Measurements from ENCODE around the gene COPS8. TPM values are rescaled to one million over a fixed set of nuclear protein-coding genes. Genes with fewer than 3 reads are reported as not detected.

Gene COPS8
- total RNA-seq, 1 donor from 2014 or later = 59.3 TPM

DNA sequence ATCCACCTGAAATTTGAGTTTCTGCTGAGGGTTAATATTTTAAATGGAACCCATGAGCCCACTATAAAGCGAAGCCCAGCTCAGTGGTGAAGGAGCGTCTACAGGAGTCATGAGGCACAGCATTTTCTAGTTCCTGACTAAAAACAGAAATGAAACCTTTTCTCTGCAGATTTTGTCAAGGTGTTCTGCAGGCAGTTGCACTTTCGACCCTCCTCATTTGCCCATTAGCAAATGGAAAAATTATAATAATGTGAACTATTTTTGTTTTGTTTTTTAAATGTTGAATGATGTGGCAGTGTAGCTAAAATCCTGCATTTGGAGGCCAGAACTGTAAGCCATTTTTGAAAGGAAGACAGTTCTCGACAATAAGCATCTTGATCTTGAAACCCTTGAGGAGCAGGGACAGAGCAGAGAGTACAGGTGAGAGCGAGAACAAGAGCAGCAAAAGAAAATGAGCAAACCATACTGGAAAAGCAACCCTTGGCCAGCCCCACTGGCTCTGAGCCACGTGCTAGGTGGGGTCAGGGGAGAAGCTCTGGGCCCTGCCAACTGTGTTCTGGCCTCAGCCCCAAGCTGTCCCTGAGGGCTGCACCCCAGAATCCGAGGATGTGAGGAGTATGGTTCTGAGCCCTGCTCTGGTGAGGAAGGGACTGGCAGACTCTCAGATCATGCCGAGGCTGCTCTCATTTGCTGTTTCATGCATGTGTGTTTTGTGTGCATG, 26.4 kb upstream of the COPS8 start:
- H3K4me1 Mint-ChIP-seq (ENCODE audit: unreplicated experiment) = peaks cover 34% of the 10 kb centered on the region
- no peaks in the 10 kb centered on the region for H3K9me3 Mint-ChIP-seq
- no peak overlapping the region for H3K27ac Mint-ChIP-seq
- no peaks in the 10 kb centered on the region for H3K27me3 Mint-ChIP-seq
- DNase-seq (ENCODE audit: extremely low spot score, unreplicated experiment) = no peak
- no peaks in the 10 kb centered on the region for H3K36me3 Mint-ChIP-seq
- TF ChIP-seq, protein P1, sequence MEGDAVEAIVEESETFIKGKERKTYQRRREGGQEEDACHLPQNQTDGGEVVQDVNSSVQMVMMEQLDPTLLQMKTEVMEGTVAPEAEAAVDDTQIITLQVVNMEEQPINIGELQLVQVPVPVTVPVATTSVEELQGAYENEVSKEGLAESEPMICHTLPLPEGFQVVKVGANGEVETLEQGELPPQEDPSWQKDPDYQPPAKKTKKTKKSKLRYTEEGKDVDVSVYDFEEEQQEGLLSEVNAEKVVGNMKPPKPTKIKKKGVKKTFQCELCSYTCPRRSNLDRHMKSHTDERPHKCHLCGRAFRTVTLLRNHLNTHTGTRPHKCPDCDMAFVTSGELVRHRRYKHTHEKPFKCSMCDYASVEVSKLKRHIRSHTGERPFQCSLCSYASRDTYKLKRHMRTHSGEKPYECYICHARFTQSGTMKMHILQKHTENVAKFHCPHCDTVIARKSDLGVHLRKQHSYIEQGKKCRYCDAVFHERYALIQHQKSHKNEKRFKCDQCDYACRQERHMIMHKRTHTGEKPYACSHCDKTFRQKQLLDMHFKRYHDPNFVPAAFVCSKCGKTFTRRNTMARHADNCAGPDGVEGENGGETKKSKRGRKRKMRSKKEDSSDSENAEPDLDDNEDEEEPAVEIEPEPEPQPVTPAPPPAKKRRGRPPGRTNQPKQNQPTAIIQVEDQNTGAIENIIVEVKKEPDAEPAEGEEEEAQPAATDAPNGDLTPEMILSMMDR (conservative IDR thresholded peaks at IDR 0.05) = no peak
- H3K4me3 Mint-ChIP-seq = no peak overlapping the region

GRCh38 chr2:237060534-237061312, 25.0 kb upstream of the COPS8 start:
- no peaks in the 10 kb centered on the region for H3K9me3 Mint-ChIP-seq
- H3K36me3 Mint-ChIP-seq = no peaks in the 10 kb centered on the region
- DNase-seq (ENCODE audit: extremely low spot score, unreplicated experiment) = no peak
- peaks cover 34% of the 10 kb centered on the region for H3K4me1 Mint-ChIP-seq (ENCODE audit: unreplicated experiment)
- TF ChIP-seq, protein P1 (conservative IDR thresholded peaks at IDR 0.05) = peak; percentile 88
- H3K27ac Mint-ChIP-seq = peak overlapping the region; percentile 31
- H3K4me3 Mint-ChIP-seq = no peak overlapping the region
- no peaks in the 10 kb centered on the region for H3K27me3 Mint-ChIP-seq

DNA sequence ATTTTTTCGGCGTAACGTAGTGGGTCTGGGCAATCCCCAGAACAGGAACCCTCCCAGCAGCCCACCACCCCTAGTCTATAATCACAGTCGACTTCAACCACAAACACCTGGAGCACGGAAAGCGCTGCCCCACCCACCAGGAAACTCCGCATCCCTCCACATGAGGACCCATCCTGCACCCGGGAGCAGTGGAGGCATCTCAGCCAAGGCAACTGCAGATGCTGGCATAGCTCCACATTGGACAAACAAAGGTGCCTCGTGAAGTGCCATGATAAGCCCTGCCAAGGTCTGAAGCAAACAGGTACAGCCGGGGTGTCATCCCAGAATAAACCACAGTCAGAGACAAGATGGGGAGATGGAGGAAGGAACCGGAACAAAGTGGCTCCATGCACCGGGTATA, 24.3 kb upstream of the COPS8 start:
- Mint-ChIP-seq H3K27ac (peak overlapping the region; percentile 31), H3K36me3 (no peaks in the 10 kb centered on the region), H3K4me3 (no peak overlapping the region), H3K27me3 (no peaks in the 10 kb centered on the region), H3K4me1 (ENCODE audit: unreplicated experiment) (peaks cover 31% of the 10 kb centered on the region), H3K9me3 (no peaks in the 10 kb centered on the region)
- TF ChIP-seq, protein P1 (conservative IDR thresholded peaks at IDR 0.05) = no peak
- DNase-seq (ENCODE audit: extremely low spot score, unreplicated experiment) = no peak

GRCh38 chr2:237062585-237062984, 23.1 kb upstream of the COPS8 start:
- H3K4me1 Mint-ChIP-seq (ENCODE audit: unreplicated experiment) = peaks cover 28% of the 10 kb centered on the region
- DNase-seq (ENCODE audit: extremely low spot score, unreplicated experiment) = no peak
- H3K36me3 Mint-ChIP-seq = no peaks in the 10 kb centered on the region
- no peak overlapping the region for H3K27ac Mint-ChIP-seq
- H3K4me3 Mint-ChIP-seq = no peak overlapping the region
- no peaks in the 10 kb centered on the region for H3K27me3 Mint-ChIP-seq
- TF ChIP-seq, protein P1 (conservative IDR thresholded peaks at IDR 0.05) = no peak
- H3K9me3 Mint-ChIP-seq = no peaks in the 10 kb centered on the region

GRCh38 chr2:237064203-237065070, 21.3 kb upstream of the COPS8 start:
- Mint-ChIP-seq H3K9me3 (no peaks in the 10 kb centered on the region), H3K27me3 (no peaks in the 10 kb centered on the region), H3K4me1 (ENCODE audit: unreplicated experiment) (peaks cover 25% of the 10 kb centered on the region), H3K36me3 (no peaks in the 10 kb centered on the region), H3K4me3 (no peak overlapping the region), H3K27ac (no peak overlapping the region)
- no peak for DNase-seq (ENCODE audit: extremely low spot score, unreplicated experiment)
- TF ChIP-seq, protein P1 (conservative IDR thresholded peaks at IDR 0.05) = no peak

Data from type B pancreatic cell (in vitro differentiated cells).